ENCODE data around the gene SAMD4A.

DNA sequence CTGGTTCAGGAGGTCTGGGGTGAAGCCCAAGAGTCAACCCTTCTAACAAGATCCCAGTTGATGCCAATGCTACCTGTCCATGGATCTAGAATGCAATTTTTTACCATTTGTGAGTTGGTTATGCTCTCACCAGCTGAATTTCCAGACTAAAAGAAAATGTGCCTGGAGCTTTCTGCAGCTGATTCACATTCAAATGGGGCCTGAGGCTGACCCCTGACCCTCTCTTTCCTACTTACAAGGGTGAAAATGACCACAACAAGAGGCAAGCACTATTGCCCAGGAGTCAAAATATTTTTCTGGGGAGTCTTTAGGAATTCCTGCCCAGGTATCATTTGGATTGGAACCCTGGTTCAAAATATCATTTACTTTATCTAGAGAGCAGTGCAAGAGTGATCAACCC lies 159.1 kb downstream of the SAMD4A start:
- TF ChIP-seq YY1 (IDR thresholded peaks at IDR 0.05; ENCODE audit: insufficient read depth, insufficient read length) = no peak
- TF ChIP-seq ZNF274 (IDR thresholded peaks at IDR 0.05; ENCODE audit: low read depth, low read length) = no peak
